ELR (cell line): ENCODE results near the gene CPNE6.

Source experiments
- DNase-seq: peaks from one replicate; pipeline ENCODE4 v3.0.0-alpha.2; 2015; ENCODE audit warnings: low read depth

The CPNE6 gene

DNA sequence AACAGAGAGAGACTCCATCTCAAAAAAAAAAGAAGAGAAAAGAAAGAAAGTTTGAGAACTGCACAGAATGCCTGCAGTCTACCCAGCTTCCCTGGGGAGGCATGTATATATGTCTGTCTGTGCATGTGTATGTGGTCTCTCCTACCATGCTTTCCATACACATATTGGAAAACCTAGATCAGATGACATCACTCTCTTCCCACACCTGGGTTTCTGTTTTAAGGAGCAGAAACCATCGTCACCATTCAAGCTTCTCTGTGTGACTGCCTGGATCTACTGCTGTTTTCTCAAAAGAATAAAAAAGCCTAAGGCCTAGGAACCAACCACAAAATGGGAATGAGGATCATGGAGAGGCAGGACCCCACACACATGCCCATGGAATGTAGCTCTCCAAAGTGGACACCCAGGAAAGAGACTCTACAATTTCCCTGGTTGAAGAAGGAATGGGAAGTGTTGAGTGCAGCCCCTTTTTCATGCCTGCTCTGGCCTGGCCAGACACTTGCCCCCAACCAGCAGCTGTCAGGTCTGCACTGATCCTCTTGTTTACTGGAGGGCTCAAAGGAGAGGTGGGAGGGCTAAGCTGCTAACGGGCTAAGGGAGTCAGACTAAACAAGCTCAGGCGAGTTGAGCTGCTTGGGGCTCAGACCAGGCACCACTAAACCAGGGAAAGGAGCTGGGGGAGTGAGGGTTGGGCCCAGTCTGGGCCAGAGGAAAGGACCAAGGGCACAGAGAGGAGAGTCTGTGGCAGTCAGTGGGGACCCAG, 15.0 kb downstream of the CPNE6 start:
- DNase-seq: no peak

DNA sequence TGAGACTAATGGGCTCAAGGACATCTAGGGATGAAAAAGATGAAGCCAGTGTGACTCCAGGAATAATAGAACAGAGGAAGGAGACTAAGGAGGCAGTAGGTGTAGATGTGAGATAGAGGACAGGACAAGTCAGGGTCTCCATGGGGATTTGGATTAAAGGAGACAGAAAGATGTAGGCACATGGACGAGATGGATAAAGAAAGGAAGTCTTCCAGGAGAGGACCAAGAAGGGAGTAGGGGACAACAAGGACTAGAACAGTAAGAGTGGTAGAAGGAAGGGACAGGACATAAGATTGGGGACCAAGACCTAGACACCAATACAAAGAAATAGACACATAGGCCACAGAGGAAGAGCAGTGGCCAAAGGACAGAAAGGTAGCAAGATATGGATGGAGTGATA, 15.6 kb downstream of the CPNE6 start:
- DNase-seq: no peak

GRCh38 chr14:24088095-24088494, 16.7 kb downstream of the CPNE6 start:
- DNase-seq: no peak

DNA sequence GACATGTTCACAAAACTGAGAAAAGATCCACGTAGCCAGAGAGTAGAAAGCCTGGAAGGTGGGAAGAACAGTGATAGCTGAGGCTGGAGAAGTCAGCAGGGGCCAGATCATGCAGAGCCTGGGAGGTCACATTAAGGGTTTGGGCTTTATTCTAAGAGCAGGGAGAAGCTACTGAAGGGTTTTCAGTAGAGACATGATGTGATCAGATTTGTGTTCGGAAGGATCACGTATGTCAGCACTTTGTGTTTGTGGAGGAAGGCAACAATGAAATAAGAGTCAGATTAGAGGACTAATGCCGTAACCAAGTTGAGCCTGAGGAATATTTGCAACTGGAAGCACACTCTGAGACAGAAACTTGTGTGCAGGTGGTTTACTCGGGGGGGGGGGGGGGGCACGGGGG, 18.5 kb downstream of the CPNE6 start:
- DNase-seq: no peak

DNA sequence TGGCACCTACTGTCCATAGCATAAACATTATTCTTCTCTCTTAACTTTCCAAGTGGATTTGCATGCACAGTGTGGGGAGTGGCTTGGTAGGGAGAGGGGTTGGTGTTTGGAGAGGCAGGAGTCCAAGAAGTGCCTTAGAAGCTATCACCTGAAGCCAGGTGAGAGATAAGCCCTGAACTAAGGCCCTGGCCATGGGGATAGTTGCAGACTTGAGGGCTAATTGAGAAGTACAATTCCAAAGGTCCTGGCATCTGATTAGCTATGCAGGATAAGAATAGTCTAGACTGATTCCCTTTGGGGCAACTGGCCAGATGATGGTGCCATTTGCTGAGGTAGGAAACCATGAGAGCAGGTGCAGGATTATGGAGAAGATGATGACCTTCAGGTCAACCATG, 20.7 kb downstream of the CPNE6 start:
- DNase-seq: no peak

DNA sequence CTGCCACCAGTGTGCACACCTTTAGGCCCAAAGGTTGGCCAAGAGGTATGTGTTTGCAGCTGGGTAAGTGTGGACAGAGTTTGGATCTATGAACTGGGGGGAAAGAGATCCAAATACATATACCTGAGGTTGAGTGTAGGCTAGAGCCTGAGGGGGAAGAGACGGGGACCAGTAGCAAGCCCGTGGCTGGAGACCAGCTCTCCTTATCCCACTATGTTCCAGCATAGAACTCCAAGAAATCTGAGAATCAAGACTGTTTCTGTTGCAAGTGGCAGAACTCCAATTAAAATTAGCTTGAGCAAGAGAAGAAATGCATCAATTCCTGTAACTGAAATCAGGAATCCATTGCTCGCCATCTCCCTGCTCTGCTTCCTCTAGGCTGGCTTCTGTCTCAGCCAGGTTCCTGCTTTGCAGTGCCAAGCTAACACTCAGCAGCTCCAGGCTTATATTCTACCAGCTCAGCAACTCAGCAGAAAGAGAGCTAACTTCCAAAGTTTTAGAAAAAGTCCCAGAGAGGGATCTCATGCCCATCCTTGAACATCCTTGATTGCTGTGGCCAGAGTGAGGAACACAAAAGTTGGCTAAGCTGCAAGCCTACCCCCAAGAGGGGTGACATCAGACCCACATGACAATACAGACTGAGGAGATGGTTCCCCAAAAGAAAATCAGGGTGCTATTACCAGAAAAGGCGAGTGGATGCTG, 21.3 kb downstream of the CPNE6 start:
- no peak for DNase-seq

- no peak for DNase-seq
Measured at GRCh38 chr14:24093207-24093900, 22.0 kb downstream of the CPNE6 start.

- peak; percentile 92 for DNase-seq
Measured at GRCh38 chr14:24093901-24094840, 22.8 kb downstream of the CPNE6 start, which contains the start of gene PCK2. Gene PCK2, plus strand, starts transcription at chr14:24094311. Its CDS starts 95 bp downstream, at chr14:24094406.

DNA sequence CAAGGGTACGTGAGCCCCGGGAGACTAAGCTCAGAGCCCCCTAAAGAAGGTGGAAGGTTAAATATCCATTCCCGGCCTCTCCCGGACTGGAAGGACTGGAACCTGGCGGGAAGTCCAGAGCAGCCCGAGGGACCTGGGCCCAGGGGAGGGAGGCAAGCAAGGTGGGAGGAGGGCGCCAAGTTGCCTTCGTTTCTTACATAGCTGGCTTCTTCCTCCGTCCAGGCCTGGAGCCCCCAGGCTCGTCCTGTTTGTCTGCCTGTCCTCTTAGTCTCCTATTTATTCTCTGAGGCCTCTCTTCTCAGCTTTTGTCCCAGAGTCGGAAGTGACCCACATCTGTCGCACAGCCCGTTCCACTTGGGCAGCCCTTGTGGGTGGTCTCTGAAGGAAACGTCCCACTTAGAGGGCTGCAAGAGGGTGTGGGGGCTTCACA, 23.5 kb downstream of the CPNE6 start:
- DNase-seq: peak; percentile 23

DNA sequence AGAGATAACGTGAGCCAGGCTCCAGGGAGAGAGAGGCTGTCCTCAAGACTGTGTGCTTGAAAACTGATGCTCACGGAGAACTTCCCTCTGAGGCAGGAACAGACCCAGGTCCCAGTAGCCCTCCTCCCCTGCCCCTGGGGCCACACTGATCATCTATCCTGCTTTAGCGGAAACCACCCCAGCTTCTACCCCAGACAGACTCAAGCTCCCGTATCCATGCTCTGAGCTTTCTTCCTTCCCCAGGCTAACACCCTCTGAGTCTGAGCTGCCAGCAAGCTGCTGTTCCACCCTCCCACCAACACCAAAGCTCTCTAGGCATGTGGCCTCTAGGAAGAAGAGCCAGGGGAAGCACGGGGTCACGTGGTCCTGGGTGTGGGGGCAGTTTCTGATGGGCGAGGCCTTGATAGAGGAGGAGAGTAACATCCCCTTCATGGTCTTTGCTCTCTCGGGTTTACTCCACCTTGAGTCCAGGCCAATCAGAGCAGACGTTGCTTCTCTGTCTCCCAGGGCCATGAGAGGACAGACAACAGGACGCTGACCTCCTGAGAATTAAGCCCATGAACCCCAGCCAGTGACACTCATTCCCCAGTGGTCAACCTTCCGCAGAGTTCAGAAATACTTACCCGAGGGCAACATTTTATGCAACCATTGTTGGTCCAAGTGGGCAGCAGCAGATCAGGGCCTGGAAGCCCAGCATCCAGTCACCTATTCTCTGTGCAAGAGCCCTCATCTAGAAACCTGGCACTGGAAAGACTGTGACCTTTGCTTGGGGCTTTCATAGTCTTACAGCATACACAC, 24.1 kb downstream of the CPNE6 start:
- peak; percentile 71 for DNase-seq

DNA sequence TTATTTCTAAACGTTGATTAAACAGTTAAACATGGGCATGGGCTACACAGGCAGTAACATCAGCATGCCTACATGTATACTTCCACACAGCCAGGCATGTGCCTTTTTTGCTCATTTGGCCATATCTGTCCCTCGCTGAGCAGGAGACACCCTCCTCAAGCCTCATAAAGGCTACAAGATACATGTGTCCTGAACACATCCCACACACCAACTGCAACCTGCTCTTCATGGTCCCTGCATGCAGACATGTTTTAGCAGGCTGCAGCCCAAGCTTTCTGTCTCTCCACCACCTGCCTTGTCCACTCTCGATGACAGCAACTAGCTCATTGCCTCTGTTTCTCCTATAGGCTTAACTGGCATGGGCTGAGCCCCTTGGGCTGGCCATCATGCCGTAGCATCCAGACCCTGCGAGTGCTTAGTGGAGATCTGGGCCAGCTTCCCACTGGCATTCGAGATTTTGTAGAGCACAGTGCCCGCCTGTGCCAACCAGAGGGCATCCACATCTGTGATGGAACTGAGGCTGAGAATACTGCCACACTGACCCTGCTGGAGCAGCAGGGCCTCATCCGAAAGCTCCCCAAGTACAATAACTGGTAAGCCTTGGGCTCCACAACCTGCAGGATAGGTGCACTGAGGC, 25.3 kb downstream of the CPNE6 start:
- DNase-seq: no peak

GRCh38 chr14:24098229-24098926, 27.0 kb downstream of the CPNE6 start:
- no peak for DNase-seq

GRCh38 chr14:24098927-24099813, 27.8 kb downstream of the CPNE6 start:
- no peak for DNase-seq

- DNase-seq: no peak
Measured at GRCh38 chr14:24100197-24100981, 29.0 kb downstream of the CPNE6 start.

DNA sequence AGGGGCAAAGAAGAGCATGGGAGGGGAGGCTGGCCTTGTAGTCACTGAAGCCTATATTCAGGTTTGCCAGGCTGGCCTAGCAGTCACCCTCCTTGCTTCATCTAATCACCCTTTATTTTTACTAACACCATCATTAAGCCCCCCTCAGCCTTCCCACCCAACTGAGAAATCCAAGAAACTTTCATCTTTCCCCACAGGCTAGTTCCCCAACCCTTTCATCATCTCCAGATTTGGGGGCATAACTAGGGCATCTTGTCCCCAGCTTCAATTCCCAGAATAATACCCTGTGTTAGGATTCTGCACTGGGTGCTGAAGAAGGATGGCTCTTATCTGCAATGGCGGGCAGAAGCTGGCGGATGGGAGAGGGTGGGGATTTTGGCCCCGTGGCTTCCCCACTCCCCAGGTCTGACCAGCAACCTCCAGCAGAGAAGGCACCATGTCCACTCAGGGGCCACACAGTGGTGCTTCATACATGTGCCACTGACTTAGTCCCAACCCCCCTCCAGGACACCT, 29.7 kb downstream of the CPNE6 start:
- DNase-seq: no peak

DNA sequence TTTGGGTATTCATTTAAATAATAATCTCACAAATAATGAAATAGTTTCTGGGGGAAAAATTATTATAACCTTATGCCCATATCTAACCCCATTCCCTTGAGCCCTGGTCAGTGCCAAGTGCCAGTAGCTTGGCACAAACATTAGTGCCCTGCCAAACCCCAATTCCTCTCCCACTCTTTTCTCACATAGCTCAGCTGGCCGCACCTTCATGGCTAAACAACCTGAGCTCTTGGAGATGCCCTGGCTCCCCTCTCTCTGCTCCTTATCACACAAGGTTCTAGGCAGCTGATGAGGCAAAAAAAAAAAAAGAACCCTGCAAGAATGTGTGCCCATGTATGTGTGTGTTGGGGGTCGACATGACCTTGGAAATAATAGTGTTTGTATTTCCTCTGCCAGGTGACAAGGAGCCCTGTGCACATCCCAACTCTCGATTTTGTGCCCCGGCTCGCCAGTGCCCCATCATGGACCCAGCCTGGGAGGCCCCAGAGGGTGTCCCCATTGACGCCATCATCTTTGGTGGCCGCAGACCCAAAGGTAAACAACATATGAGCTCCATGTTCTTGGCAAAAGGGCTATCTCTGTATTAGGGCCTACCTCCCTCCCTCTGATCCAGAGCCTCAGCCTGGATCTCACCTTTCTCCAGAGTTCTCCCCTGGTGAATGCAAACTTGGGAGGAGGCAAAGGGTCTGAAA, 31.1 kb downstream of the CPNE6 start:
- DNase-seq: no peak

- no peak for DNase-seq
Measured at GRCh38 chr14:24103451-24103850, 32.1 kb downstream of the CPNE6 start.
